ENCODE measurements around the gene MRGPRF. TPM values are rescaled to one million over a fixed set of nuclear protein-coding genes. Genes with fewer than 3 reads are reported as not detected.
A peak's percentile ranks its signal among the peaks of the same experiment; 100 is the strongest.

Gene MRGPRF
- total RNA-seq, 2 experiments from 2014 or later: not detected

DNA sequence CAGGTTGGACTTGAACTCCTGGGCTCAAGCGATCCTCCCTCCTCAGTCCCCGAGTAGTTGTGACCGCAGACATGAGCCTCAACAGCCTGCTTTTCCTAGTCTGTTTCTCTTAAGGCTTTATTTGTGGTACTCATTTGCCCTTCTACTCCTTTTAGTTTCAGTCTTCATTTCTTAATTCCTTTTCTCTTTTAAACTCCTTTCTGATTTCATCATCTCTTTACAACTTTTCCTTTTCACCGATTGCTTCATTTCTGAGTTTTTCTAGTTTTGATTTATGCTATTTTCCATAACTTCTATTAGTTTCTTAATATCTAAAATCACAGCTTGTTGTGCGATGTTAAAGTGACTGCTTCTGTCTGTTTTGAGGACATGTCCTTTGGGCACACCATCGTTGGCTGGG lies 17.3 kb upstream of the MRGPRF start:
- POLR2A ChIA-PET: no interaction called here
- H3K36me3 ChIP-seq (ENCODE audit: insufficient read depth, low read length): no peaks in the 10 kb centered on the region
- CTCF ChIA-PET: no interaction called here
- ATAC-seq (ENCODE audit: poor library complexity) (no peak), DNase-seq (no peak)
- H3K27ac Mint-ChIP-seq: no peak overlapping the region
- no peak overlapping the region for H3K4me3 Mint-ChIP-seq
- intact Hi-C loops (cut with DNase I, micrococcal nuclease): no loop called here
- no peaks in the 10 kb centered on the region for H3K4me1 Mint-ChIP-seq (ENCODE audit: low read depth)
- H3K36me3 Mint-ChIP-seq (ENCODE audit: low read depth): no peaks in the 10 kb centered on the region
- TF ChIP-seq, protein P1, sequence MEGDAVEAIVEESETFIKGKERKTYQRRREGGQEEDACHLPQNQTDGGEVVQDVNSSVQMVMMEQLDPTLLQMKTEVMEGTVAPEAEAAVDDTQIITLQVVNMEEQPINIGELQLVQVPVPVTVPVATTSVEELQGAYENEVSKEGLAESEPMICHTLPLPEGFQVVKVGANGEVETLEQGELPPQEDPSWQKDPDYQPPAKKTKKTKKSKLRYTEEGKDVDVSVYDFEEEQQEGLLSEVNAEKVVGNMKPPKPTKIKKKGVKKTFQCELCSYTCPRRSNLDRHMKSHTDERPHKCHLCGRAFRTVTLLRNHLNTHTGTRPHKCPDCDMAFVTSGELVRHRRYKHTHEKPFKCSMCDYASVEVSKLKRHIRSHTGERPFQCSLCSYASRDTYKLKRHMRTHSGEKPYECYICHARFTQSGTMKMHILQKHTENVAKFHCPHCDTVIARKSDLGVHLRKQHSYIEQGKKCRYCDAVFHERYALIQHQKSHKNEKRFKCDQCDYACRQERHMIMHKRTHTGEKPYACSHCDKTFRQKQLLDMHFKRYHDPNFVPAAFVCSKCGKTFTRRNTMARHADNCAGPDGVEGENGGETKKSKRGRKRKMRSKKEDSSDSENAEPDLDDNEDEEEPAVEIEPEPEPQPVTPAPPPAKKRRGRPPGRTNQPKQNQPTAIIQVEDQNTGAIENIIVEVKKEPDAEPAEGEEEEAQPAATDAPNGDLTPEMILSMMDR (IDR thresholded peaks at IDR 0.05): no peak
- H3K9me3 Mint-ChIP-seq: no peaks in the 10 kb centered on the region
- peaks cover 7% of the 10 kb centered on the region for H3K27me3 Mint-ChIP-seq
- H3K9me3 ChIP-seq (ENCODE audit: control insufficient read depth in 1 of 2, insufficient read depth in 1 of 2, low read length in 2 of 2): no peaks in the 10 kb centered on the region
- H3K27ac ChIP-seq (ENCODE audit: low read depth in 1 of 2, low read length in 2 of 2): no peak overlapping the region
- H3K4me3 ChIP-seq (ENCODE audit: low read length): no peak overlapping the region
- no peaks in the 10 kb centered on the region for H3K27me3 ChIP-seq (ENCODE audit: control insufficient read depth in 1 of 2, insufficient read depth in 2 of 2, low read length in 2 of 2)
- no peaks in the 10 kb centered on the region for H3K4me1 ChIP-seq (ENCODE audit: insufficient read depth, low read length)

DNA sequence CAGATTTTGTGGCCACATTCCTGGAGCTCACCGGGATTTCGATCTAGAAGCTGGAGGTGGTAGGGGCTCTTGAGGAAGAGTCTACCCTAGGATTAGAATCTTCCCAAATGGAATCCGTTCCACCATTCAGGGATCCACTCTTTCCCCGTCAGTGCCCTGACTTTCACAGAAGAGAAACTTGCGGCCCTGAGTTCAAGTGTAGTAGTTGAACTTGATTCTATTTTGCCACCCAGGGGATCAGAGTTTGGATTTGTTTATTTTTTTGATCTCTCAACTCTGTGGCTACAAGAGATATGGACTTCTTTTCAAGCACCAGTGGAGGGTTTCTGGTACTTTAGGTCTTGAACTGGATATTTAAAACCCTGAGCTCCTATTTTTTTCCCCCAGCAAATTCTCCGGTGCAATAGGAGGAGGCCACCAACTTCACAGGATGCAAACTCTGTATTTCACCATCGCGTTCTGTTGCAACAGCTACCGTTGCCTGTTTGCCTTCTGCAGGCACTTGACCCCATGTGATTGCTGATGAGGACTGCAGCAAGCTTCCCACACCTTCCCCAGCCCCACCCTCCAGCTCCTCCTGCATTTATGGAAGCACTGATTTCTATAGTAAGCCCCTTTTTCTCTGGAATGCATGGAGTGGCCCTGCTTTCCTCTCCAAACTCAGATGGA lies 14.8 kb upstream of the MRGPRF start:
- Mint-ChIP-seq H3K4me3 (no peak overlapping the region), H3K4me1 (ENCODE audit: low read depth) (no peaks in the 10 kb centered on the region), H3K9me3 (no peaks in the 10 kb centered on the region), H3K36me3 (ENCODE audit: low read depth) (no peaks in the 10 kb centered on the region), H3K27me3 (no peaks in the 10 kb centered on the region), H3K27ac (no peak overlapping the region)
- intact Hi-C loops (cut with DNase I, micrococcal nuclease): no loop called here
- no peak for ATAC-seq (ENCODE audit: poor library complexity)
- TF ChIP-seq, protein P1 (IDR thresholded peaks at IDR 0.05): no peak
- no peak overlapping the region for H3K4me3 ChIP-seq (ENCODE audit: low read length)
- H3K36me3 ChIP-seq (ENCODE audit: insufficient read depth, low read length): no peaks in the 10 kb centered on the region
- H3K27me3 ChIP-seq (ENCODE audit: control insufficient read depth in 1 of 2, insufficient read depth in 2 of 2, low read length in 2 of 2): no peaks in the 10 kb centered on the region
- DNase-seq: peak in 1 of 14 experiments; percentile 17
- H3K9me3 ChIP-seq (ENCODE audit: control insufficient read depth in 1 of 2, insufficient read depth in 1 of 2, low read length in 2 of 2): no peaks in the 10 kb centered on the region
- H3K27ac ChIP-seq (ENCODE audit: low read depth in 1 of 2, low read length in 2 of 2): no peak overlapping the region
- H3K4me1 ChIP-seq (ENCODE audit: insufficient read depth, low read length): no peaks in the 10 kb centered on the region
- CTCF ChIA-PET: no interaction called here
- POLR2A ChIA-PET: no interaction called here

DNA sequence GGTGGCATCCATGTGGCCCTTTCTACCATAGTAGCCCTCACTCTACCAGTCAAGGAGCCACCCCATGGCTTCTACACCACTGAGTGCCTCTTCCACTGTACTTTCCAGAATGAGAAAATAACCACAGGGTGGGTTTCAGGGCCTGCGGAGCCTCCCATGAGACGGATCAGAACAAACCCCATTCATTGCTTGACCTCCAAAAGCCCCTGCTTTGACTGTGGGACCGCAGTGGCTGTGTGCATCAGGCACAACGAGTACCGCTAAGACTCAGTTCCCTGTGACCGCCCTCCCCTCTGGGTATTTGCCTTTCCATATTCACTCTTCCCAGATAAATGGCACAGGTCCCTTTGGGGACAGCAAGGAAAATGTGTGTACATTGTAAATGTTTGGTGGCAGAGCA lies 11.5 kb upstream of the MRGPRF start:
- Mint-ChIP-seq H3K27ac (no peak overlapping the region), H3K4me3 (no peak overlapping the region), H3K36me3 (ENCODE audit: low read depth) (no peaks in the 10 kb centered on the region), H3K9me3 (no peaks in the 10 kb centered on the region), H3K4me1 (ENCODE audit: low read depth) (no peaks in the 10 kb centered on the region), H3K27me3 (no peaks in the 10 kb centered on the region)
- CTCF ChIA-PET: no interaction called here
- H3K36me3 ChIP-seq (ENCODE audit: insufficient read depth, low read length): no peaks in the 10 kb centered on the region
- no peaks in the 10 kb centered on the region for H3K4me1 ChIP-seq (ENCODE audit: insufficient read depth, low read length)
- no peaks in the 10 kb centered on the region for H3K9me3 ChIP-seq (ENCODE audit: control insufficient read depth in 1 of 2, insufficient read depth in 1 of 2, low read length in 2 of 2)
- POLR2A ChIA-PET: no interaction called here
- no peak for ATAC-seq (ENCODE audit: poor library complexity)
- DNase-seq: no peak
- no peaks in the 10 kb centered on the region for H3K27me3 ChIP-seq (ENCODE audit: control insufficient read depth in 1 of 2, insufficient read depth in 2 of 2, low read length in 2 of 2)
- TF ChIP-seq, protein P1 (IDR thresholded peaks at IDR 0.05): no peak
- no peak overlapping the region for H3K27ac ChIP-seq (ENCODE audit: low read depth in 1 of 2, low read length in 2 of 2)
- no peak overlapping the region for H3K4me3 ChIP-seq (ENCODE audit: low read length)
- intact Hi-C loops (cut with DNase I, micrococcal nuclease): no loop called here
